Activated T-cell treated with anti-CD3 and anti-CD28 coated beads for 1 hour (primary cell): ENCODE results near the gene FGF3.

Source experiments
- DNase-seq: peaks from one replicate; pipeline ENCODE4 v3.0.0-alpha.2; 2020; ENCODE audit warnings: low read depth

FGF3 gene

GRCh38 chr11:69803022-69803421 is 16.2 kb downstream of the FGF3 start:
- no peak for DNase-seq

- no peak for DNase-seq
Measured at GRCh38 chr11:69802590-69802989, 16.6 kb downstream of the FGF3 start.

GRCh38 chr11:69801513-69802335 is 17.5 kb downstream of the FGF3 start:
- DNase-seq: peak; percentile 8

GRCh38 chr11:69800278-69800677 is 18.9 kb downstream of the FGF3 start:
- DNase-seq: no peak

GRCh38 chr11:69799582-69799981 is 19.6 kb downstream of the FGF3 start:
- DNase-seq: no peak

- no peak for DNase-seq
Measured at GRCh38 chr11:69799097-69799496, 20.1 kb downstream of the FGF3 start.

GRCh38 chr11:69797737-69798528 is 21.3 kb downstream of the FGF3 start:
- DNase-seq: no peak

- DNase-seq: no peak
Measured at GRCh38 chr11:69797156-69797555, 22.1 kb downstream of the FGF3 start.

- no peak for DNase-seq
Measured at GRCh38 chr11:69796063-69796462, 23.2 kb downstream of the FGF3 start.

- no peak for DNase-seq
Measured at GRCh38 chr11:69791276-69792180, 27.7 kb downstream of the FGF3 start.

- no peak for DNase-seq
Measured at GRCh38 chr11:69788956-69789355, 30.3 kb downstream of the FGF3 start.

- no peak for DNase-seq
Measured at GRCh38 chr11:69787906-69788305, 31.3 kb downstream of the FGF3 start.

- DNase-seq: no peak
Measured at GRCh38 chr11:69787457-69787856, 31.8 kb downstream of the FGF3 start.

GRCh38 chr11:69781241-69781640 is 38.0 kb downstream of the FGF3 start:
- no peak for DNase-seq

- DNase-seq: no peak
Measured at GRCh38 chr11:69778373-69778772, 40.8 kb downstream of the FGF3 start.

GRCh38 chr11:69775163-69775755 is 44.0 kb downstream of the FGF3 start, which contains the start of gene FGF4:
TSS of gene FGF4 (minus strand) at chr11:69775341. CDS start at chr11:69775084, 257 bp downstream.
- DNase-seq: no peak

GRCh38 chr11:69774354-69775162 is 44.7 kb downstream of the FGF3 start:
- DNase-seq: no peak

GRCh38 chr11:69773626-69774353 is 45.4 kb downstream of the FGF3 start:
- no peak for DNase-seq

- no peak for DNase-seq
Measured at GRCh38 chr11:69771466-69771865, 47.8 kb downstream of the FGF3 start.

- no peak for DNase-seq
Measured at GRCh38 chr11:69770540-69770939, 48.7 kb downstream of the FGF3 start.
